AG09319 (cell line): ENCODE results near the gene RHPN2.
"Not testable (repeated sequence)": the region's sequence is repeated elsewhere in the genome, so short reads cannot be mapped to it uniquely, and the experiment has no call there.

ENCODE experiments used
- DNase-seq: peaks from one replicate; pipeline ENCODE4 v3.0.0-alpha.2; 2010; ENCODE audit warnings: low read depth; ENCODE audit errors: extremely low read depth
- TF ChIP-seq, protein P1 (sequence below): IDR thresholded peaks from 2 replicates; pipeline ENCODE4 v1.5.1; 2011; ENCODE audit warnings: low read depth, mild to moderate bottlenecking, inconsistent platforms, low read length, moderate library complexity

RHPN2 gene

DNA sequence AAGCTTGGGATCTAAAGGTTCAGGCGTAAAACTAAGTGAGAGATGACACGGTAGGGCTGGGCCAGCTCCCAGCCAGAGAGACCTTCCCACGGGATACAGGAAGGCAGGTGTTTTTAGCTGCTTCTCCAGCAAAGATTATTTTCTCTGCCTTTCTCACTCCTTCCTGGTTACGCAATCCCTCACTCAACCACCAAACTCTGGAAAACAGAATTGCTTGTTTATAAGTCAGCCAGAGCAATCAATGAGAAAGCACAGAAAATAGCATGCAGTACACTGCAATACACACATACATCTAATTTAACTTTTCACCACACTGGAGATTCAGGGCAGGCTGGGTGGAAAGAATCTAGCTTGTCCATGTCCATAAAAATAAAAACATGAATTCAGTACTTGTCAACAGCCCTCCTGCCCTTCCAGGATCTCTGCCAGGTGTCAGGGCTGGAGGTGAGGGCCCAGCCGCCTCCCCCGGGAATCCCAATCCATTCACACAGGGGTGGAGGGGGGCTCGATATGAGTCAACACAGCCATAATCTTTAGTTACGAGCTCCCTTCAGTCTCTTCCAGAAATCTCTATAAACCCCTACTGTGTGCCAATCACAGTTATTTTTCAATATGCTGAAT lies 12.2 kb downstream of the RHPN2 start:
- TF ChIP-seq, protein P1, sequence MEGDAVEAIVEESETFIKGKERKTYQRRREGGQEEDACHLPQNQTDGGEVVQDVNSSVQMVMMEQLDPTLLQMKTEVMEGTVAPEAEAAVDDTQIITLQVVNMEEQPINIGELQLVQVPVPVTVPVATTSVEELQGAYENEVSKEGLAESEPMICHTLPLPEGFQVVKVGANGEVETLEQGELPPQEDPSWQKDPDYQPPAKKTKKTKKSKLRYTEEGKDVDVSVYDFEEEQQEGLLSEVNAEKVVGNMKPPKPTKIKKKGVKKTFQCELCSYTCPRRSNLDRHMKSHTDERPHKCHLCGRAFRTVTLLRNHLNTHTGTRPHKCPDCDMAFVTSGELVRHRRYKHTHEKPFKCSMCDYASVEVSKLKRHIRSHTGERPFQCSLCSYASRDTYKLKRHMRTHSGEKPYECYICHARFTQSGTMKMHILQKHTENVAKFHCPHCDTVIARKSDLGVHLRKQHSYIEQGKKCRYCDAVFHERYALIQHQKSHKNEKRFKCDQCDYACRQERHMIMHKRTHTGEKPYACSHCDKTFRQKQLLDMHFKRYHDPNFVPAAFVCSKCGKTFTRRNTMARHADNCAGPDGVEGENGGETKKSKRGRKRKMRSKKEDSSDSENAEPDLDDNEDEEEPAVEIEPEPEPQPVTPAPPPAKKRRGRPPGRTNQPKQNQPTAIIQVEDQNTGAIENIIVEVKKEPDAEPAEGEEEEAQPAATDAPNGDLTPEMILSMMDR: no peak
- DNase-seq: no peak

DNA sequence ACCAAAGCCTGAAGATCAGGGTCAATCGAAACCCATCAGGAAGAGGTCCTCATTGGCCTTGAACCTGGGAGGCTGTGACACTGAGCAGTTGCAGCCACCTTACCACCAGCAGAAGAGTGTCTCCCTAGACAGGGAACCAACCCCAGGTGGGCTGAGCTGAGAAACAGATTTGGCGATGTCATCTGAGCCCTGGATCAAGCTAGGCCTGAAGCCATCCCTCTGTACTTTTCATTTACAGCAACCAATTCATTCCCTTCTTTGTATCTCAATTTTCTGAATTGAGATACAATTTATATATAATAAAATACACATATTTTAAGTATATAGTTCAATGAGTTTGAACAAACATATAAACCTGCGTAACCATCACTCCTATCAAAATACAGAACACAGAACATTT lies 14.6 kb downstream of the RHPN2 start:
- no peak for DNase-seq

DNA sequence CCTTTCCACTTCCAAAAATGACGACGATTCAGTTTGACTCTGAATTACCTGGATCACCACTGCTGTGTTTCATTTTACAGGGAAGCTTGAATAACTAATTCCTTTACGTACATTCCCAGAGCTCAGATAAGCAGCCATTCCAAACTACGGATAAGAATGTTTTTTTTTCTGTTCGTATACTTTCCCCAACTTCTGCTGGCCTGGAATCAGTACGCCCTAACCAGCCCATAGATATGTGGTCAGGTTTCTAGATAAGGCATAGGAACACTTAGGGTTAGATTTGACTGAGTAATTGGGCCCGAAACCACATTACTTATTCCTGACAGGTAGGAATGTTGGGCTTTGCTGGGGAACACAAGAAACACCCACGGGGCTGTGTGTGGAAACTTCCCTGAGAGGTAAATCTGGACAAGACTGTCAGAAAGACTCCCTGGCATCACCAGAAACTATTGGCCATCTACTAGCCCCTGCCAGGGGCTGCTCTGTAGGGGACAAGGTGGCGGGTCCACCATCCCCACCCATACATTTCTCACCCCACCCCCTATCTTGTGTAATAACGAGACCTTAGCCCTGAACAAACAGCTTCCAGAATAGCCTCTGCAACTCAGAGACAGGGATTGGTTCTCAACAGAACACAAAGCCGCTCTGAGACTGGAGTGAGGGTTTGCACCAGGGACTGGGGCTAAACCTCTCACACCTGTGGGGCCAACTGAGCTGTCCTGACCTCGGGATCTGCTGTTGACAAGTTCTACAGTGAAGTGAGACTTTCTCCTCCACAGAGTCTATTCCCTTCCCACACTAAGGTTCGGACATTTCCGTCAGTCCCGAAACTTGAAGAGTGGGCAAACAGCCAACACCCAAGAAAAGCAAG lies 15.6 kb downstream of the RHPN2 start:
- TF ChIP-seq, protein P1: no peak
- DNase-seq: no peak

More for the DNA sequence above, 14.6 kb downstream of the RHPN2 start:
- TF ChIP-seq, protein P1: no peak

DNA sequence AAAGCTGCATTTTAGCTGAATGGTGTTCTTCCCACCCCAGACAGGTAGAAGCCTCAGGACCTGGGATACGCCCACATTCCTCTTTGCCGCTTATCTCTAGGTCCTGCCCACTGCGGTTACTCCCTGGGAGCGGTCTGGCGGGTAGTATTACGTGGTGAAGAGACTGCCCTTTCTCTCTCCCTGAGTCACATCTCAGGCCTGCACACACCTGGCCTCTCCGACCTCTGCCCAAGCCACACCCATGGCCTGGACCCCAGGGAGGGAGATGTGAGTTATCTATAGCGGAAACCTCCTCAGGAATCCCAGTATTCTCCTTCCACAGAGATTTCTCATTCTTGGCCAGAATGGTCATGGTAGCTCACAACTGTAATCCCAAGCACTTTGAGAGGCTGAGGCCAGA lies 17.3 kb downstream of the RHPN2 start:
- TF ChIP-seq, protein P1: no peak
- DNase-seq: no peak

DNA sequence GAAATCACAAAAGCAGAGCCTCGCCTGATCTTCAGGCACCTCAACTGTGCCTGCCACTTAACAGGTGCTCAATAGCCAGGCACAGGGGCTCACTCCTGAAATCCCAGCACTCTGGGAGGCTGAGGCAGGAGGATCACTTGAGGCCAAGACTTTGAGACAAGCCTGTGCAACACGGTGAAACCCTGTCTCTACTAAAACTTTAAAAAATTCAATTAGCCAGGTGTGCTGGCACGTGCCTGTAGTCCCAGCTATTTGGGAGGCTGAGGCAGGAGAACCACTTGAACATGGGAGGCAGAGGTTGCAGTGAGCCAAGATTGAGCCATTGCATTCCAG lies 22.9 kb downstream of the RHPN2 start:
- DNase-seq: not testable (repeated sequence)

DNA sequence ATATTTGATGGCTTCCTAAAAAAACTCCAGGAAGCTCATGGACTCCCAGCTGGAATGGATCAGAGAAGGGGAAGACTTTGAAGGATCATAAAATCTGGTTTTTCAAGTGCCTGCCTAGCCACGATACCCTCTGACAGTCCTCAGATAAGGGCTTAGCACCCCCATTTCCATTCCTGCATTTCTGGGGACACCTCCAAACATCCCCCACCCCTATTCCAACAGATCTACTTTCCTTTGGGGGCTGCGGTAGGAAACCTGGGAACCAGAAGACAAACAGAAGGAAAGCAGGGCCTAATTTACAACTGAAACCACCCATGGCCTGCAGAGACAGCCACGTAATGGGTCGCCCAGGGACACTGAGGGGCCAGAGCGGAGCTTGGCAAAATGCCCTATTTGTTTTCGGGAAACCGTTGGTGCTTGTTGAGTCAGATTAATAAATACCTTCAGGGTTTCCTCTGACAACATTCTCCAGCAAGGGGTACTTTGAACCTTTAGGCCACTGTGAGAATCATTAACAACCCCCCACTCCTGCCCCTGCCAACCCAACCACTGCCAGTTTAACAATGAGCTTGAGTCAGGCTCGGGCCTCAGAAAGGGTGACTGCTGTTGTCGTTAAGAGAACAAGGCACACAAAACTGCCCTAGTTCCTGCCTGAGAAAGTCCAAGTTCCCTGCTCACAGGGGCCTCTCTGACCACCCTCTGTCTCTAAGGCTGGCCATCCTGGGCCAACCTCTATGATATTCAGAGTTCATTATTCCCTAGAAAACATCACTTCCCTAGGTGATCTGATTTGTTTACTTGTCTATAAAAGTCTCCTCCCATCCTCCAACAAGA lies 23.5 kb downstream of the RHPN2 start:
- DNase-seq: no peak
- TF ChIP-seq, protein P1: no peak

DNA sequence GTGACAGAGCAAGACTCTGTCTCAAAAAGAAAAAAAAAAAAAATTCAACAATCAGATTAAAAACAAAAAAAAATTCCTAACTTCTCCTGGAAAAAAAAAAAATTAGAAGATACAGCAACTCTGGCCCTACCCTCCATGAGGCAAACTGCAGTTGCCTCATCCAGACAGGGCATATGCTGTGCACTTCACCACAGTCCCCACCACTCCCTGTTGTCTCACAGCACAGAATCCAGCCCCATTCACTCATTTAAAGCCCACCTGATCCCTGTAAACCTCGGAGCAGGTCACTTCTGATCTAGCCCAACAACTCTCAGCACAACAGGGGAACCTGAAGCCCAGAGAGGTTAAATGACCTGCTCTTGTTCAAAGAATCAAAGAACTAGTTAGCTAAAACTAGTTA lies 24.9 kb downstream of the RHPN2 start:
- TF ChIP-seq, protein P1: no peak
- no peak for DNase-seq
